ENCODE measurements around the gene ZNF317.

ZNF317 gene

DNA sequence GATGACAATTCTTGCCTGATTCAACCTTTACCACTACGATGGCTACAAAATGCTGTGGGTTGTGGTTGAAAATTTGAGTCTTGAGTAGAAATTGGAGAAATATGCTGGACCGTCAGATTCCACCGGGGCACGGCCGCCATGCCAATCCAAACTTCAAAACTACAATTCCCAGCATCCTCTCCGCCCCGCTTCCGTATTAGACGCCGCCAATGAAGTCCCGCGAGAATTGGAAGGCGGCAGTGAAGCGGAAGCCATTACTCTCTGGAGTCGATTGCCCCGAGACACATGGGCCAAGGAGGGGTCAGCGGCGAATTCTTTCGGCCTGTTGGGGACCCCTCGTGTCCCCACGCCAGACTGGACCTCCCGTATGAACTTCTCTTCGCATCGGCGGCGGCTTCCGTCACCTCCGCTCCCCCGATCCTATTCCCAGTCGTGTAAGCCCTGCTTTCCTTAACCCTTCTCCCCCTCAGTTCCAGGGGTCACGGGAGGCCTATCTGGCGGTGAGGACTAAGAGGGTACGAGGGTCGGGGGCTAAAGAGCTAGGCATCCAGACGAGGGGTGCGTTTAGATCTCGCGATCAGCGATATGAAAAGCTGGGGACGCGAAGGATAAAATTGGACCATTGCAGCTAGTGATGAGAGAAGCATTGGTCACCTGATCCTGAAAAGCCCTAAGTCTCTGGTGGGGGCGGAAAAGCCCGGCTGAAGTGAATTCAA is at the start of gene ZNF317:
Gene ZNF317 (plus strand): TSS at position 239 of the 716 bp plus-strand sequence. CDS start 15,620 bp downstream, outside the sequence.
- peak; percentile 92 for DNase-seq (ENCODE audit: low spot score)

DNA sequence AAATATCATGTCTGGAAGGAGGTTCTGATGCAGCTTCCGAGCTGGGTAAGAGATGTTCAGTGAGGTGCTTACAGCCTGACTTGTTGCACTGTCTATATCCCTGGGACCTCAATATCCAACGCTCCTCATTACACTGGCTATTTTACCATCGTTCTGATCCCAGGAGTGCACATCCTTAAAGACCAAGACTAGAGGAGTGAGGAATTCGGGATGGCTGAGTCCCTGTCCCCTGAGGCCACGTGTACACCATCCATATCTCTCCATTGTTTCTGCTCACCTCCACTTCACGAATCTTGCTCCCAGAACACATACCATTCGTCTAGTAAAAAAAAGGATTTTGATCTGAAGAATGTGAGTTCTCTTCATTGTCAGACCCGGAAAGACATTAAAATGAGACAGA is 32.8 kb upstream of the ZNF317 start, which contains the start of gene OR7G2:
Gene OR7G2 (minus strand): TSS at position 101 of the 400 bp plus-strand sequence. CDS start 4,232 bp downstream, outside the sequence.
- no peak for DNase-seq (ENCODE audit: low spot score)

DNA sequence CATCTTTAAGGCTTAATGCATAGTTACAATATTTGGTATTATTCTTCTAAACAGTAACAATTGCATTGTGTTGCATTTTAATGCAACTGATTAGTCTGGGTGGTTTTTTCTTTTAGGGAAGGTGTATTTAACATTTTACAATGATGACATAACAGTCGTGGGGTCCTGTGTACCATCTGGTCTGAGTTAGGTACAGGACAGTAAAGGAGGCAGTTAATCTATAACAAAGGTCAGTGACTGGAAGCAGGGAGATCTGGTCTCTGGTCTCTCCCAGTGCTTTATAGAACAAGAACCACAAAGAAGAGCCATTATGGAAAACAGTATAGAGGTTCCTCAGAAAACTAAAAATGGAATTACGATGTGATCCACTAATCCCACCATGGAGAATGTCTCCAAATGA is 30.2 kb upstream of the ZNF317 start:
- no peak for DNase-seq (ENCODE audit: low spot score)

DNA sequence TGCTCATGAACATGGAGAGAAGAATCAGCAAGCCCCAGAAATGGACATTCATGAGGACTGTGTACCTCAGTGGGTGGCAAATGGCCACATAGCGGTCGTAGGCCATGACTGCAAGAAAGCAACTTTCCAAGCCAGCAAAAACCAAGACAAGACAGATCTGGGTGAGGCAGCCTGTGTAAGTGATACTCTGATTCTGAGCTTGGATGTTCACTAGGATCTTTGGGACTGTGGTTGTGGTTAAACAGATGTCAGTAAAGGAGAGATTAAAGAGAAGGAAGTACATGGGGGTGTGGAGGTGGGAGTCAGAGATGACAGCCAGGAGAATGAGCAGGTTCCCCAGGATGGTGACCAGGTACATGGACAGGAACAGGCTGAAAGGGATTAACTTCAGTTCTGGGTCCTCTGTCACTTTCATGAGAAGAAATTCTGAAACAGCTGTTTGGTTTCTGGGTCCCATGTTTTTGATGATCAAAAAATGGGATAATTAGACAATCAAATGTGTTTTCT is 24.8 kb upstream of the ZNF317 start, which contains the start of gene OR7G1:
Gene OR7G1 (minus strand): TSS at position 457 of the 507 bp plus-strand sequence. CDS start 0 bp downstream, at position 457.
- no peak for DNase-seq (ENCODE audit: low spot score)

DNA sequence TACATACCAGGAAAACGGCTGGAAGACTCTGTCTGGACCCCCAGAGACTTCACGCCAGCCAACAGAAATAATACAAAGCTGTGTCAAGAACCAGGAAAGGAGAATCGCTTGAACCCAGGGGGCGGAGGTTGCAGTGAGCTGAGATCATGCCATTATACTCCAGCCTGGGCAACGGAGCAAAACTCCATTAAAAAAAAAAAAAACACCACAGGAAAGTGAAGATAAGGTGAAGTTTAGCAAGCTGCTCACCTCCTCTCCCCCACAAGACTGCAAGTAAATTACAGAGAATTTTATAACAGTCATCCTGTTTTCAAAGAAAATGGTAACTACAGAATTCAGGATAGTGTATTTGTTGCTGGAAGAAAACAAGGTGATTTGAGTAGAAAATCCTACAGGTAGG is 23.6 kb upstream of the ZNF317 start:
- DNase-seq (ENCODE audit: low spot score) = no peak

DNA sequence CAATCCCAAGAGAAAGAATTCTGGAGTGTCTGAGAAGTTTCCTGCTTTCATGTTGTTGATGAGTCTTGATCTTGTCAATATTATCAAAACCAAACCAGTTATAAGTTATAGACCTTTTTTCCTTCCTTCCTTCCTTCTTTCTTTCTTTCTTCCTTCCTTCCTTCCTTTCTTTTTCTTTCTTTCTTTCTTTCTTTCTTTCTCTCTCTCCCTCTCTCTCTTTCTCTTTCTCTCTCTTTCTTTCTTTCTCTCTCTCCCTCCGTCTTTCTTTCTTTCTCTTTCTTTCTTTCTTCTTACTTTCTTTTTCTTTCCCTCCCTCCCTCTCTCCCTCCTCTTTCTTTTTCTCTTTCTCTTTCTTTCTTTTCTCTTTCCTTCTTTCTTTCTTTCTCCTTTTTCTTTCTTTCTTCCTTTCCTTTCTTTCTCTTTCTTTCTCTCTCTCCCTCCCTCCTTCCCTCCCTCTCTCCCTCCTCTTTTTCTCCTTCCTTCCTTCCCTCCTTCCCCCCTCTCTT is 13.2 kb upstream of the ZNF317 start, which contains the start of gene OR7G3:
Gene OR7G3 (minus strand): TSS at position 51 of the 506 bp plus-strand sequence. CDS start 0 bp downstream, at position 51.
- DNase-seq (ENCODE audit: low spot score) = no peak

DNA sequence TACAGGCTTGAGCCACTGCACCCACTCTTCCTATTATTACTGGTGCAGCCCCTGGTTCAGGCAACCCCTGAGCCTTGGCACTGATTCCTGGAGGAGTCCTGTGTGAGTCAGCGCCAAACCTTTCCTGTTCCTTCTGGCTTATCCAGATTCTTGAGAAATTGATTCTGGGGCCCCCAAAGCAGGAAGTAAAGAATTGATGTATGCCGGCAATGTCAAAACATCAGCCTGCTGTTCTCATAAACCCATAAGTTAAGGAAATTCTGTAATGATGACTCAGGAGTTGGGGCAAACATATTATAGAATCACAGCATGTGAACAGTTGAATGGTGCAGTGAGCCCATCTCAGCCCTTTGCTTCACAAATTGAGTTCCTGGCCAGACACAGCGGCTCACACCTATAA is 12.0 kb upstream of the ZNF317 start:
- no peak for DNase-seq (ENCODE audit: low spot score)

DNA sequence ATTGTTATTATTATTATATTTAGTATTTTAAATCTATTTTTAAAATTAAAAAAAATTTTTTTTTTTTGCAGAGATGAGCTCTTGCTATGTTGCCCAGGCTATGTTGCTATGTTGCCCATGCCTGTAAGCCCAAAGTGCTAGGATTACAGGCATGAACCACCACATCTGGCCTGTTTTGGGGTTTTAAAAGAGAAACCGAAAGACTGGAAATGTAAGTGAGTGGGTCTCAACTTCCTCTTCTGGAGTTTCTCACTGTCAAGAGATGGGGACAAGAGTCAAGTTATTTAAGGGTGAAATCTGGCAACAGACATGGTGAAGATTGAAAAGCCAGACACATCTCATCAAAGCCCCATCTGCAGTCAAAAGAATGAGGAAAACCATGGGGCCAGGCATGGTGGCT is 9.2 kb upstream of the ZNF317 start:
- no peak for DNase-seq (ENCODE audit: low spot score)

DNA sequence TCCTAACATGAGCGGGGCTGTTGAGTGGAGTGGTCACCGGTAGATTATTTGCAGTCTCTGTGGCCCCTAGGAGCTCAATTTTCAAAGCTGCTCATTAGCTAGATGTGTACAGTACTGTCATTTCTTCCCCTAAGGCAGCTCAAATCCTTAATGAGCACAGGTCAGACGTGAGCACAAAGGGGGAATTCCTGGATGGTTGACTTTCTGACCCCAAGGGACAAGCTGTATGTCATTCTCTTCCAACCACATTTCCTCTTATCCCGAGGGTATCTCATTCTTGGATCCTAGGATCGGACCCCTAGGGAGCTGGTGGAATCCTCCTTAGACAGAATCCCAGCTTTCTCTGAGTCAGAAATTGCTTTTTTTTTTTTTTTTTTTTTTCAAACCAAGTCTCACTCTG is 7.8 kb upstream of the ZNF317 start:
- DNase-seq (ENCODE audit: low spot score) = no peak

DNA sequence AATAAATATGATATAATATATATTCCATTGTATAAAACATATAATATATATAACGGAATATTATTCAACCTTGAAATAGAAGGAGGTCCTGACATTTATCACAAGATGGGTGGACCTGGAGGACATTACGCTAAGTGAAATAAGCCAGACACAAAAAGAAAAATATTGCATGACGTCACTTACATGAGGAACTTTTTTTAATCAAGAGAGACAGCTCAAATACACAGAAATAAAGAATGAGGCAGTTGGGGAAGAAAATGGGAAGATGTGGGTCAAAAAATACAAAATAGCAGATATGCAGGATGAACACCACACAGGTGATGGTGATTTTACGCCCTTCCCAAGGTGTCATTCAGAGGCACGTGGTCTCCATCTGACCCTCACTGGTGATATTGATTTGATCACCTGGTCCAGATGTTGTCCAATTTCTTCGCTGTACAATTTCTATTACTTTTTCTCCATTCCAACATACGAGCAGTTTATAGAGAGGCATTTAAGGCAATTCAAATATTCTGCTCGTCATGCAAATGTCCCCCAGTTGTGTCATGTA is 513 bp upstream of the ZNF317 start:
- no peak for DNase-seq (ENCODE audit: low spot score)

DNA sequence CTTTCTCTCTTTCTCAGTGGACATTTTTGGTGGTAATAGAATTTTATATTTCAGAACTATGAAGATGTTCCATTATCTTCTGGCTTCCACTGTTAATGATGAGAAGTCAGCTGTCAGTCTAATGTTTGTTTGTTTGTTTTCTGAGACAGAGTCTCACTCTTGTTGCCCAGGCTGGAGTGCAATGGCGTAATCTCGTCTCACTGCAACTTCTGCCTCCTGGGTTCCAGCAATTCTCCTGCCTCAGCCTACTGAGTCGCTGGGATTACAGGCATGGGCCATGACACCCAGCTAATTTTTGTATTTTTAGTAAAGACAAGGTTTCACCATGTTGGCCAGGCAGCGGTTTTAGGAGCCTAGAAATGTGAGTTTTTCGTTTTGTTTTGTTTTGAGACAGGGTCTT is 4.7 kb downstream of the ZNF317 start:
- DNase-seq (ENCODE audit: low spot score) = no peak

DNA sequence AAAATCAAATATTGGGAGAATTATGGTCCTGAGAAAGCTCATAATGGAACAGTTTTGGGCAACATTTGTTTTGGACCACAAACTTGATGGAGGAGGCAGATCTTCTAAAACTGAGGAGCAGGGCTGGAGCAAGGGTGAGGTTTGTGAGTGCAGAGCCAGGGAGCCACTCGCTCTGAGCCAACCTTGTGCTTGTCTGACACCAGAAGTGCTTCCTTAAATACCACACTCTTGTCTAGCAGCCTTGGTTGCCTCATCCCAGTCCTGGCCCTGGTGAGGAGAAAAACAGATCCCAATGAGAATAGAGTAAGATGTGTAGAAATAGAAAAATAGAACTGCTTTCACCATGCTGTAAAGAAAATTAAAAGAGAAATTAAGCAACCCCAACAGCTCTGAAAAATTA is 6.7 kb downstream of the ZNF317 start:
- DNase-seq (ENCODE audit: low spot score) = no peak

DNA sequence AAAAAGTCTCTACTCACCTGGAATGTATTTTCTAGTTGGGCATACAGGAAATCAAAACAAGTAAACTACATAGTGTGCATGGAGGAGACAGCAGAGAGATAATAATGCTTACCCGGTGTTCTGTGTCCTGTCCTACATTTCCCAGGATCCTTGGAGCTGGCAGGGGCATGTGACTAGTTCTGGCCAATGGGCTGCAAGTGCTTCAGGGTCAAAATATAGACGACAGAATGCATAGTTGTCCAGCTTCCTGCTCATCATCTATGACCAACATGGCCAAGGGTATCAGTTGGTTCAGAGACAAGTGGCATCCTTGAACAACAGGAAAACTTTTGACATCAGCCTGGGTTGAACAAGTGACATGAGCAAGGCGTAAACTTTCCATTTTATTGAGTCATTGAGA is 8.5 kb downstream of the ZNF317 start:
- no peak for DNase-seq (ENCODE audit: low spot score)

DNA sequence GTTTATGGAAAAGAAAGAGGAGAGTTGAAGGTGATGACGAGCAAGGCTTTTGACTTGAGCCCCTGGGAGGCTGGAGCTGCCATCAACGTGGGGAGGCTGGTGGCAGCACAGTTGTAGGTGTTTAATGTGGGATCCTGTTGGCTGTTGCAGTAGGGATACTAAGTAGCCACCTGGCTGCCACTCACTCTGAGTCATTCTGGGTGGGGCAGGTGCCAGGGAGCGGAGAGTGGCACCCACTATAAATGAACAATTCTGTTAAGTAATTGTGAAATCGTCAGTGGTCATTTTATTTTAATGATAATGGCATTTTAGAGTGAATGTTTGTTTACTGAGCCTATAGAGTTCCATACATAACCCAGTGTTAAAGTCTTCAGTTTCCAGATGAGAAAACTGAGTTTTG is 9.8 kb downstream of the ZNF317 start:
- DNase-seq (ENCODE audit: low spot score) = no peak

DNA sequence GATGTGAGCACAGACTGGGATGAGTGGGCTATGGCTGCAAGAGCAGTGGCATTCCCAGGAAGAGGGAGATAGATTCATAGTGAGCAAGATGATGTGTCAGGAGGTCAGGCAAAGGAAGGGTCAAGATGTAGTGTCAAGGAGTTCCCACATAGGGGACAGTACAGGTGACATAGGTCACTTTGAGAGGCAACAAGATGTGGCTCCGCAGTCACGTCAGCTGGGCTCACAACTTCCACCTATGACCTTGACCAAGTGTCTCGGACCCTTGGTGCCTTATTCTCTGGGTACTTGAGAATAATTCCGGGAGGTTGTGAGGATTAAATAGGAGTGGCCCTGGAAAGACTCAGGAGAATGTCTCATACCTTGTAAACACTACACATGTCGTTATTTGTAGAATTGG is 10.5 kb downstream of the ZNF317 start:
- DNase-seq (ENCODE audit: low spot score) = no peak

DNA sequence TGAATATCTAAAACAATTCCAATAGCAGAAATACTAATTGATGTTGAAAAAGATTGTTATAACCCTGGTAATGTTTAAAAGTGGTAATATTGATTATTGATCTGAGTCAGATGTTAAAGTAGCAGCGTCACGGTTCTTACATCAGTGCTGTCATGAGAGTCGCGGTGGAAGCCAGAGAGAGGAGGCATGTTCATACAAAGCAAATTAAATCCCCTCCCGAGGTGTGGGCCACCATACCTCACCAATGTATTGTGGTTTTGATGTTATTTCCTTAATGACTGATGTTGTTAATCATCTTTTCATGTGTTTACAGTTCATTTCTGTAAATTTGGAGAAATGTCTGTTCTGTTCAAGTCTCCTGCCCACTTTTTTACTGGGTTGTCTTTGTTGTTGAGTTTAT is 11.2 kb downstream of the ZNF317 start:
- DNase-seq (ENCODE audit: low spot score) = no peak

DNA sequence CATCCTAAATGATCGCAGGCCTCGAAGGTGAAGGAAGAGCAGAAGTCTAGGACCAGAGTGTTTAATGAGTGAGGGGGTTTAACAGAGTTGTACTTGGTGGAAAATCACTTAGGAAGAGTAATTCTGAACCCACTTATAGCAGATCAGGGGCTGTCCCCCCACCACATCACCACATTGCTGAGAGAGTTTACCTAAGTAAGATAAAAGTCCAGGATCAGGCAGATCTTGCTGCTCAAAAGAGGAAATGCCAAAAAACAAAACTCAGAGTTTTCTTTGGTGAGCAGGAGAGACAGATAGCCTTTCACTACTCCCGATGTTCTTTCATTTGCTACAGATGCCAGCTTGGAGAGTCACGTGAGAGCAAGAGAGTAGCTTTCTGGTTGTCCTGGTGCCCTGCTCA is 15.4 kb downstream of the ZNF317 start:
- no peak for DNase-seq (ENCODE audit: low spot score)

DNA sequence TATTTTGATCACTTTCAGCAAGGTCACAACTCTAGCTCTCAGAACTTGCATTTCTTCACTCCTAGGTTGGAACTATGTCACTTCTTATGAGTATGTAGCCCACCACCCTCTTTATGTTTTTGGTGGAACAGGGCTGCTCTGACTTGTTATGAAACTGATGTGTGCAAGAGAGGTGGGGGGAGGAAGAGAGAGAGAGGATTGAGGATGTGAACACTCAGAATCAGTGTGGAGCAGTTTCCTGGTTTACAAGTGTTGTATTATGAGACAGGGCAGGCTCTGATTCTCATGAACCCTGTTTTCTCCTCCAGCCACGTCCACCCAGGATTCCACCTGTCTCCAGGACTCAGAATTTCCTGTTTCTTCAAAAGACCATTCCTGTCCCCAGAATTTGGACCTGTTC is 16.1 kb downstream of the ZNF317 start:
- no peak for DNase-seq (ENCODE audit: low spot score)

DNA sequence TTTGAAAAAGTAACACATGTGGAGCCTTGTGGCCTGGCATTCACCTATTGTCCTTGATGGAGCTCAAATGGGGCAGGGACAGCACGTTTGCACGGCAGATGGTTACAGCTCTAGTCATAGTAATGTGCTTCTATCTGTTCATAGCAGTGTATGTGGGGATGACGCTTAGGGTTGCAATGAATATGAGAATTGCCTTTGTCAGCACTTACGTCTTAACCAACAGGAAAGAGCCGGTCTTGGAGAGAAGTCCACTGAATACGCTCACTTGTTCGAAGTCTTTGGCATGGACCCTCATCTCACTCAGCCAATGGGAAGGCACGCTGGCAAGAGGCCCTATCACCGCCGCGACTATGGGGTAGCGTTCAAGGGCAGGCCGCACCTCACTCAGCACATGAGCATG is 19.7 kb downstream of the ZNF317 start:
- DNase-seq (ENCODE audit: low spot score) = no peak

DNA sequence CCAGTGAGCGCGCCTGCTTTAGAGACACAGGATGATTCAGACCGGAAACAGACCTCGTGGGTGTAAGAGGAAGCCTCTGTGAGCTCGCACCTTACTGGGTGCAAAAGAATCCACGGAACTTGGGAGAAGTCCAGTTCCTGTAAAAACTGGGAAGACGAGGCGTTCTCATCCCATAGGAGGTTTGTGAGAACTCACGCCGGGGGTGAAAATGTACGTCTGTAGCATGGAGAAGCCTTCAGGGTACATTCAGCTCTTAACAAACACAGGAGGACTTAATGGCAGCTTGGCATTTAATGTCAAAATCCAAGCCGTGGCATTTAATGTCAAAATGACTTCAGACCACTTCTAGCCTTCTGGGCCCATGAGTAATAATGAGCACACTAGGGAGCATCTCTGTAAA is 21.2 kb downstream of the ZNF317 start:
- DNase-seq (ENCODE audit: low spot score) = no peak

DNA sequence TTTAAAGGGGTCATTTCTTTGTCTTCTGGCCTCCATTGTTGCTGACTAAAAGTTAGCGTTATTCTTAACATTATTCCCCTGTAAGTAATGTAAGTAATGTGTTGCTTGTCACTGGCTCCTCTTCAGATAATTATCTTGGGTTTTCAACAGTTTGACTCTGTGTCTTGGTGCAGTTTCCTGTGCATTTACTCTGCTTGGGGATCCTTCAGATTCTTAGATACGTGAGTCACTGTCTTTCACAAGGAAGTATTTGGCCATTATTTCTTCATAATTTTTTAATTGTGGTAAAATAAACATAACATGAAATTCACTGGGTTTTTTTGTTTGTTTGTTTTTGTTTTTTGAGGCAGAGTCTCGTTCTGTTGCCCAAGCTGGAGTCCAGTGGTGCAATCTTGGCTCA is 25.1 kb downstream of the ZNF317 start:
- DNase-seq (ENCODE audit: low spot score) = no peak

DNA sequence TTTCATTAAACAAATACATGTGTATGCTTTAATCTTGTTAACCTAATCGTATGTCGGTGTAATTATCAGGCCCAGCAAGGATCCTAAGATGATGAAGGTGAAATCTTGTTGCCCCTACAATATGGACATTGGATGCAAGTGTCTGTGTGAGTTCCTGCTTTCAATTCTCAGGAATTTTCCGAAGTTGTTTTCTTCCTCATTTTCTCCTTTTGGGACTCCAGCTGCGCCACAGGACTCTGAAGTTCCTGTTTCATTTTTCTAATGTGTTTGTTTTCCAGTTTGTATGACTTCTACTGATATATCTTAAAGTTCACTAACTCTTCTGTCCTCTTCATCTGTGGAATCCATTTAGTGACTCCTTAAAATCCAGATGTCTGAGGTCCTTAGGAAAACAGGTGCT is 26.6 kb downstream of the ZNF317 start:
- no peak for DNase-seq (ENCODE audit: low spot score)

DNA sequence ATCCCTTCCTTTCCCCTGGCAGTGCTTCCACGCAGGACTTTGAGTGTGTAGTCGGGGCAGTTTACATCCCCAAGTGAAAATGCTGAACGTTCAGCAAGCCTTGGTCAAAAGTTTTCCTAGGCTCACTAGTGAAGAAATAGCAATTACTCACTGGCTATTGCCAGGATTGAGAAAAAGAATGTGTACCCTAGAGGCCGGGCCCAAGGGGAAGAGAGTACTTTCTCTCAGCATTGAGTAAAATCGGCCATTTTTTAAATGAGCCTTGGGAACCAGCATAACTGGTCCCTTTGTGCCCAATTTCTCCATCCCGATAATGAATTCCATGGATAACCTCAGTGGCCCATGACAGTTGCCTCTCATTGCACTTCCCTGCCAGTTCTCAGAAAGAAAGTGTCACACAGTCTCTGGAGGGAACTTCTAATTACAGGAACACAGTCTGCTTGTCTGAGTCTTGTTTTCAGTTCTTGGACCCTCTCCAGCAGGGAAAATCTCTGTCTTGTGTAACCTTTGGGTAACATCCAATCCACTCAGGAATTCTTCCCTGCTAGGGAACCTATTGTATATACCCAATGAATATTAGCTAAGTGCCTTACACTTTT is 31.3 kb downstream of the ZNF317 start:
- DNase-seq (ENCODE audit: low spot score) = no peak
